GM12878 (cell line): ENCODE measurements around the gene CORO7. TPM values are rescaled to one million over a fixed set of nuclear protein-coding genes. Genes with fewer than 3 reads are reported as not detected.
"Not testable (repeated sequence)": the region's sequence is repeated elsewhere in the genome, so short reads cannot be mapped to it uniquely, and the experiment has no call there.

Source experiments
- ATAC-seq: fragments of 200-7000 bp; cut with Tn5 transposase; 3 replicates; pipeline ENCODE4 v1.9.1; 2020; ENCODE audit warnings: mild to moderate bottlenecking, moderate library complexity
- BruUV-seq: library from RNA; stranded (reverse); fragments of 400-500 nt; replicated peaks from 2 replicates; lab custom pipeline; 2021; lab: Mats Ljungman, UMichigan
- CTCF ChIA-PET: fragments of 300-600 bp; sonication (Branson Sonifier 250); formaldehyde crosslinking; extraction: SDS; loops from one replicate; lab custom pipeline; 2021; ENCODE audit warnings: inconsistent platforms; lab: Yijun Ruan, JAX
- POLR2A ChIA-PET: fragments of 350-600 bp; formaldehyde crosslinking; extraction: SDS; loops from one replicate; lab custom pipeline; 2021; ENCODE audit warnings: inconsistent platforms; lab: Charles Lee
- RAD21 ChIA-PET: fragments of 300-600 bp; sonication (Branson Sonifier 250); formaldehyde crosslinking; loops from one replicate; lab custom pipeline; 2023; ENCODE audit warnings: antibody characterized with exemption; ENCODE audit not compliant: unreplicated experiment; lab: Charles Lee
- SMC1A ChIA-PET: fragments of 300-600 bp; sonication (Branson Sonifier 250); formaldehyde crosslinking; loops from one replicate; lab custom pipeline; 2023; ENCODE audit not compliant: unreplicated experiment, uncharacterized antibody; lab: Charles Lee
- DNase-seq: peaks from one replicate; pipeline ENCODE4 v3.0.0-alpha.2; 2011; ENCODE audit warnings: low read depth, low spot score
- FAIRE-seq: peaks from 3 replicates; lab custom pipeline; 2011; peaks lifted over from hg19 to GRCh38; lab: Jason Lieb, UNC
- H2AFZ ChIP-seq: 2 replicates; pipeline ENCODE4 v1.6.0; 2011; ENCODE audit warnings: low read depth, low read length, control low read depth; ENCODE audit not compliant: control insufficient read depth
- H3K27ac ChIP-seq: 2 replicates; pipeline ENCODE4 v1.5.1; 2011; ENCODE audit warnings: control low read depth; ENCODE audit not compliant: control insufficient read depth, insufficient read depth
- H3K27me3 ChIP-seq, 2 experiments: replicated peaks in 1 of 2; 2 replicates each; pipeline versions ENCODE4 v1.6.0 to v1.6.1; 2011; ENCODE audit warnings: low read length in 1 of 2; ENCODE audit not compliant: control insufficient read depth in 2 of 2, insufficient read depth in 2 of 2
- H3K36me3 ChIP-seq, 2 experiments: 2 replicates each; pipeline ENCODE4 v1.5.1; 2011; ENCODE audit warnings: low read length in 1 of 2; ENCODE audit not compliant: control insufficient read depth in 2 of 2, insufficient read depth in 2 of 2
- H3K4me1 ChIP-seq: 2 replicates; pipeline ENCODE4 v1.6.1; 2011; ENCODE audit warnings: mild to moderate bottlenecking, low read length, moderate library complexity, mixed read lengths; ENCODE audit not compliant: control insufficient read depth, insufficient read depth
- H3K4me2 ChIP-seq: 2 replicates; pipeline ENCODE4 v1.6.0; 2011; ENCODE audit warnings: control low read depth; ENCODE audit not compliant: control insufficient read depth, insufficient read depth
- H3K4me3 ChIP-seq: fragments of 200-600 bp; sonication (generic); 2 replicates; pipeline ENCODE4 v1.5.1; 2016
- H3K79me2 ChIP-seq: 2 replicates; pipeline ENCODE4 v1.6.0; 2011; ENCODE audit warnings: low read length; ENCODE audit not compliant: control insufficient read depth, insufficient read depth
- H3K9ac ChIP-seq: 2 replicates; pipeline ENCODE4 v1.8.0; 2011; ENCODE audit warnings: low read length, control low read depth, mixed read lengths; ENCODE audit not compliant: control insufficient read depth, insufficient read depth
- H3K9me3 ChIP-seq: replicated peaks from 3 replicates; pipeline ENCODE4 v1.5.1; 2011; ENCODE audit warnings: mild to moderate bottlenecking, low read length; ENCODE audit not compliant: control insufficient read depth, insufficient read depth
- H4K20me1 ChIP-seq: 2 replicates; pipeline ENCODE4 v1.6.0; 2011; ENCODE audit not compliant: control insufficient read depth, insufficient read depth
- POLR2A ChIP-seq: IDR thresholded peaks from 2 replicates; pipeline ENCODE4 v1.6.1; 2011; ENCODE audit warnings: low read depth, mild to moderate bottlenecking, low read length
- ZZZ3 ChIP-seq: IDR thresholded peaks from 2 replicates; pipeline ENCODE4 v1.6.1; 2011; ENCODE audit warnings: low read depth; ENCODE audit not compliant: control insufficient read depth, insufficient read length
- WGBS: methylation state at CpG from one replicate; pipeline ENCODE4 v1.1.6; 2016; ENCODE audit warnings: low lambda C conversion rate; ENCODE audit not compliant: insufficient replicate concordance, insufficient coverage; ENCODE audit errors: missing lambda C conversion rate; 5-methylcytosine and 5-hydroxymethylcytosine counted together
- in situ Hi-C: fragments of 300-500 bp; cut with MboI; formaldehyde crosslinking; loops from 9 replicates; pipeline ENCODE4 v1.14.3; 2018; ENCODE audit warnings: mixed read lengths
- intact Hi-C: fragments of 100-400 bp; cut with micrococcal nuclease; formaldehyde crosslinking; loops from one replicate; pipeline ENCODE4 v1.14.2; 2022; ENCODE audit not compliant: unreplicated experiment
- polyA plus RNA-seq, 11 experiments: library from polyadenylated mRNA; depleted of rRNA in 4 of 11; unstranded in 6 of 11; stranded (reverse) in 5 of 11; fragments of >200 nt; fragmentation: Nextera tagmentation in 4 of 11; fragmentation: Illumina TruSeq in 1 of 11; extraction: Ambion mirVana in 4 of 11; extraction: Trizol in 1 of 11; gene quantifications; 1 replicate in 1 of 11; 2 replicates in 10 of 11; pipeline versions ENCODE4 v1.2.1 to v1.2.3, GENCODE V29; 2011 to 2016; ENCODE audit warnings: inconsistent platforms in 2 of 11, missing spikeins in 2 of 11, low read depth in 1 of 11
- total RNA-seq, 4 experiments: library from RNA; depleted of rRNA in 3 of 4; stranded (reverse); fragments of >200 nt in 3 of 4; fragmentation: Illumina TruSeq in 1 of 4; extraction: Trizol in 1 of 4; gene quantifications; 2 replicates each; pipeline versions ENCODE4 v1.2.1 to v1.2.3, GENCODE V29; 2013 to 2021

The CORO7 gene
- total and polyA plus RNA-seq, 10 of the 15 experiments (the other 5 are each of a cell fraction or from before 2014, with no cell fraction given) = 0.64 to 89.2 (median 43.7) TPM

GRCh38 chr16:4334724-4335495 lies 81.5 kb downstream of the CORO7 start:
- ChIA-PET SMC1A (no interaction called here), CTCF (interaction anchor here (0.6 kb wide), 2 partner anchors 11 to 54 kb away, joined by 3 read pairs; no protein-coding TSS in a partner anchor), POLR2A (interaction anchor here (0.7 kb wide), 1 partner anchor 717 kb away, joined by 4 read pairs; no protein-coding TSS in a partner anchor), RAD21 (no interaction called here)
- no peak for FAIRE-seq
- BruUV-seq = no TSS peak
- 70% methylated on average over 30 of the region's 32 CpGs for WGBS
- no peak overlapping the region for H3K27ac ChIP-seq
- intact Hi-C loops (loop anchor here (10.0 kb wide), 1 partner anchor 130 kb away; no protein-coding TSS in a partner anchor), in situ Hi-C loops (loop anchor here (5.0 kb wide), 1 partner anchor 48 kb away; no protein-coding TSS in a partner anchor)
- no peaks in the 10 kb centered on the region for H4K20me1 ChIP-seq
- no peaks in the 10 kb centered on the region for H3K9me3 ChIP-seq
- DNase-seq = no peak
- H3K9ac ChIP-seq = no peak overlapping the region
- H2AFZ ChIP-seq = no peak overlapping the region
- no peak overlapping the region for H3K4me2 ChIP-seq
- H3K79me2 ChIP-seq = no peaks in the 10 kb centered on the region
- H3K27me3 ChIP-seq = no peaks in the 10 kb centered on the region
- peak; percentile 43; the same call in 1 of the 2 replicates for TF ChIP-seq POLR2A
- TF ChIP-seq ZZZ3 = no peak
- TF ChIP-seq, all 136 proteins: peak for 1
- ATAC-seq = no peak
- Histone ChIP-seq H3K4me1 (no peaks in the 10 kb centered on the region), H3K4me3 (no peak overlapping the region), H3K36me3 (peaks cover 0 to 13% of the 10 kb centered on the region in 2 experiments; a peak in 3 of 4 replicates)

- H3K4me2 ChIP-seq, H3K9ac ChIP-seq, H2AFZ ChIP-seq, H3K4me1 ChIP-seq, H3K9me3 ChIP-seq, H3K36me3 ChIP-seq, H3K27ac ChIP-seq, DNase-seq, SMC1A ChIA-PET, RAD21 ChIA-PET, H3K79me2 ChIP-seq, BruUV-seq, ATAC-seq, H4K20me1 ChIP-seq, H3K4me3 ChIP-seq, H3K27me3 ChIP-seq, POLR2A ChIA-PET, FAIRE-seq: not testable (repeated sequence)
- 88% methylated on average over 9 of the region's 9 CpGs for WGBS
- CTCF ChIA-PET = interaction anchor here (12.1 kb wide), 1 partner anchor 44 kb away, joined by 145 read pairs; no protein-coding TSS in a partner anchor
- intact Hi-C loops (loop anchor here (10.0 kb wide), 1 partner anchor 129 kb away; no protein-coding TSS in a partner anchor), in situ Hi-C loops (loop anchor here (5.0 kb wide), 1 partner anchor 46 kb away; no protein-coding TSS in a partner anchor)
Observed at GRCh38 chr16:4333714-4334113, 82.7 kb downstream of the CORO7 start.
